Osteoblast (primary cell): ENCODE results near the gene TNFSF11. TPM values are rescaled to one million over a fixed set of nuclear protein-coding genes. Genes with fewer than 3 reads are reported as not detected.

Experiments
- DNase-seq: peaks from one replicate; pipeline ENCODE4 v3.0.0; 2011; ENCODE audit warnings: low spot score, mixed read lengths; ENCODE audit not compliant: insufficient read length; ENCODE audit errors: missing footprints
- H2AFZ ChIP-seq: 2 replicates; pipeline ENCODE4 v1.6.0; 2011; ENCODE audit warnings: mild to moderate bottlenecking, low read length
- H3K27ac ChIP-seq: 2 replicates; pipeline ENCODE4 v1.5.1; 2011; ENCODE audit warnings: mild to moderate bottlenecking, low read depth, low read length, moderate library complexity
- H3K27me3 ChIP-seq: 2 replicates; pipeline ENCODE4 v1.6.0; 2012; ENCODE audit warnings: mild to moderate bottlenecking, control low read depth, inconsistent platforms, low read length, moderate library complexity; ENCODE audit not compliant: insufficient read depth
- H3K36me3 ChIP-seq: 2 replicates; pipeline ENCODE4 v1.5.1; 2011; ENCODE audit warnings: mild to moderate bottlenecking, low read length, control low read depth, moderate library complexity; ENCODE audit not compliant: insufficient read depth
- H3K4me1 ChIP-seq: 2 replicates; pipeline ENCODE4 v1.5.1; 2011; ENCODE audit warnings: mild to moderate bottlenecking, low read length, control low read depth, moderate library complexity; ENCODE audit not compliant: insufficient read depth
- H3K4me2 ChIP-seq: 2 replicates; pipeline ENCODE4 v1.6.0; 2011; ENCODE audit warnings: mild to moderate bottlenecking, low read length; ENCODE audit not compliant: insufficient read depth
- H3K4me3 ChIP-seq: fragments of 200-600 bp; sonication (generic); 3 replicates; pipeline ENCODE4 v1.5.1; 2012; ENCODE audit warnings: mild to moderate bottlenecking, low read length, inconsistent platforms; ENCODE audit not compliant: insufficient read depth
- H3K79me2 ChIP-seq: 2 replicates; pipeline ENCODE4 v1.6.0; 2012; ENCODE audit warnings: mild to moderate bottlenecking, low read length, control low read depth, inconsistent platforms; ENCODE audit not compliant: insufficient read depth
- H3K9me3 ChIP-seq: 2 replicates; pipeline ENCODE4 v1.5.1; 2011; ENCODE audit warnings: low read depth, low read length, control low read depth
- H4K20me1 ChIP-seq: 2 replicates; pipeline ENCODE4 v1.6.0; 2012; ENCODE audit warnings: mild to moderate bottlenecking, low read length, control low read depth; ENCODE audit not compliant: insufficient read depth
- total RNA-seq: library from RNA; depleted of rRNA; stranded (reverse); fragments of >200 nt; gene quantifications from 2 replicates; pipeline ENCODE4 v1.2.3, GENCODE V29; 2012
- TF ChIP-seq, protein P1 (sequence below): IDR thresholded peaks from 2 replicates; pipeline ENCODE4 v1.5.1; 2011; ENCODE audit warnings: mild to moderate bottlenecking, low read depth, low read length, moderate library complexity; ENCODE audit errors: extremely low read depth

Gene TNFSF11
- total RNA-seq, 1 donor = 0.72 TPM

DNA sequence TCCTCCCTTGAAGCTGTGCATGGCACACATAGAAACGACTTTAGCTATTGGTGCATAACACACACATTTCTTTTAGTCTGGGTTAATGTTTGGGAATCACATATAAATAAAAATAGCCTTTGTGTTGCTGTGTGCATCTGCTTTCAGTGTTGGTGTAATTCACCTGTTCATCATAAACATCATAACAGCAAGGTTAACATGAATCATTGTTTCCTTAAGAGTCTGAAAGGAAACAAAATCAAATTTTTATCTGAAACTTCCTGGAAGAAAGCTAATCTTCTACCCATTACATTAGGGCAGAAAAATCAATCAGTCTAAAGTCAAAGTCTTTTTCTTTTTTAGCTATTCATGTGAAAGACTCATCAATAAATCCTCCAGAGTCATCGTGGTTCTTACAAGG is 35.0 kb upstream of the TNFSF11 start:
- Histone ChIP-seq H3K4me3 (no peak overlapping the region), H3K4me1 (no peaks in the 10 kb centered on the region), H3K27me3 (no peaks in the 10 kb centered on the region), H2AFZ (no peak overlapping the region), H3K4me2 (no peak overlapping the region), H3K27ac (no peak overlapping the region), H3K9me3 (no peaks in the 10 kb centered on the region), H4K20me1 (no peaks in the 10 kb centered on the region), H3K79me2 (no peaks in the 10 kb centered on the region), H3K36me3 (no peaks in the 10 kb centered on the region)
- peak; percentile 36 for DNase-seq
- TF ChIP-seq, protein P1, sequence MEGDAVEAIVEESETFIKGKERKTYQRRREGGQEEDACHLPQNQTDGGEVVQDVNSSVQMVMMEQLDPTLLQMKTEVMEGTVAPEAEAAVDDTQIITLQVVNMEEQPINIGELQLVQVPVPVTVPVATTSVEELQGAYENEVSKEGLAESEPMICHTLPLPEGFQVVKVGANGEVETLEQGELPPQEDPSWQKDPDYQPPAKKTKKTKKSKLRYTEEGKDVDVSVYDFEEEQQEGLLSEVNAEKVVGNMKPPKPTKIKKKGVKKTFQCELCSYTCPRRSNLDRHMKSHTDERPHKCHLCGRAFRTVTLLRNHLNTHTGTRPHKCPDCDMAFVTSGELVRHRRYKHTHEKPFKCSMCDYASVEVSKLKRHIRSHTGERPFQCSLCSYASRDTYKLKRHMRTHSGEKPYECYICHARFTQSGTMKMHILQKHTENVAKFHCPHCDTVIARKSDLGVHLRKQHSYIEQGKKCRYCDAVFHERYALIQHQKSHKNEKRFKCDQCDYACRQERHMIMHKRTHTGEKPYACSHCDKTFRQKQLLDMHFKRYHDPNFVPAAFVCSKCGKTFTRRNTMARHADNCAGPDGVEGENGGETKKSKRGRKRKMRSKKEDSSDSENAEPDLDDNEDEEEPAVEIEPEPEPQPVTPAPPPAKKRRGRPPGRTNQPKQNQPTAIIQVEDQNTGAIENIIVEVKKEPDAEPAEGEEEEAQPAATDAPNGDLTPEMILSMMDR = no peak

DNA sequence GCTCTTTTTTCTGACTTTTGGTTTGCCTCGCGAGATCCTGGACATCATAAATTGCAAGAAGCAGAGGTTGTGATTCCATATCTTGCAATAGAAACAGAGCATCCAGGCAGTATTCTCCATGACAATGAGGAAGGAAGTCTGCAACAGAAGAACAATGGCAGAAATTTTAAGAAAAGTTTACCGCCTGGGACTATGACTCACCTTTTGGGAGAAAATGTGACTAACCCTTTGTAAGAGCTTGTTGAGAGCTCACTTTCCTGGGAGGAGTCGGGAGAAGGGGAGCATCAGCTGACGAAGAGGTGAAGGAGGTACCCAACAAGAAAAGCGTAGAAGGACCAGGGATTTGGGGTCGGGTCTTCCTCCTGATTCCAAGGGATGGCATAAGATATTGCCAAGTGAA is 34.3 kb upstream of the TNFSF11 start:
- Histone ChIP-seq H3K4me1 (no peaks in the 10 kb centered on the region), H3K4me3 (no peak overlapping the region), H3K27ac (no peak overlapping the region), H3K36me3 (no peaks in the 10 kb centered on the region), H2AFZ (no peak overlapping the region), H4K20me1 (no peaks in the 10 kb centered on the region), H3K27me3 (no peaks in the 10 kb centered on the region), H3K9me3 (no peaks in the 10 kb centered on the region), H3K79me2 (no peaks in the 10 kb centered on the region), H3K4me2 (no peak overlapping the region)
- TF ChIP-seq, protein P1 = no peak
- DNase-seq = no peak

- no peaks in the 10 kb centered on the region for H4K20me1 ChIP-seq
- TF ChIP-seq, protein P1 = no peak
- H3K27ac ChIP-seq = no peak overlapping the region
- H3K4me1 ChIP-seq = no peaks in the 10 kb centered on the region
- H3K36me3 ChIP-seq = no peaks in the 10 kb centered on the region
- DNase-seq = no peak
- no peaks in the 10 kb centered on the region for H3K27me3 ChIP-seq
- H3K79me2 ChIP-seq = no peaks in the 10 kb centered on the region
- no peaks in the 10 kb centered on the region for H3K9me3 ChIP-seq
- H2AFZ ChIP-seq = no peak overlapping the region
- H3K4me3 ChIP-seq = no peak overlapping the region
- no peak overlapping the region for H3K4me2 ChIP-seq
Observed at GRCh38 chr13:42543215-42543797, 30.6 kb upstream of the TNFSF11 start.

GRCh38 chr13:42544246-42544926 is 29.6 kb upstream of the TNFSF11 start:
- no peaks in the 10 kb centered on the region for H3K9me3 ChIP-seq
- TF ChIP-seq, protein P1 = no peak
- no peak overlapping the region for H3K4me2 ChIP-seq
- DNase-seq = peak; percentile 58
- no peaks in the 10 kb centered on the region for H4K20me1 ChIP-seq
- H3K36me3 ChIP-seq = no peaks in the 10 kb centered on the region
- H3K27ac ChIP-seq = no peak overlapping the region
- no peaks in the 10 kb centered on the region for H3K27me3 ChIP-seq
- no peaks in the 10 kb centered on the region for H3K79me2 ChIP-seq
- H3K4me3 ChIP-seq = no peak overlapping the region
- peaks cover 9% of the 10 kb centered on the region for H3K4me1 ChIP-seq
- H2AFZ ChIP-seq = no peak overlapping the region
